Loucy (cell line): ENCODE results near the gene INPPL1.

Experiments
- H2AFZ ChIP-seq: fragments of 200-600 bp; sonication (generic); 2 replicates; pipeline ENCODE4 v1.6.0; 2016; ENCODE audit warnings: antibody characterized with exemption, mild to moderate bottlenecking, low read length, moderate library complexity
- H3F3A ChIP-seq: fragments of 200-600 bp; 2 replicates; pipeline ENCODE4 v1.6.0; 2016; ENCODE audit warnings: antibody characterized with exemption, low read depth, mild to moderate bottlenecking
- H3K27me3 ChIP-seq: fragments of 200-600 bp; sonication (generic); 2 replicates; pipeline ENCODE4 v1.6.1; 2014; ENCODE audit warnings: low read length, mild to moderate bottlenecking; ENCODE audit not compliant: insufficient read depth, poor library complexity, severe bottlenecking
- H3K36me3 ChIP-seq: fragments of 200-600 bp; sonication (generic); 2 replicates; pipeline ENCODE4 v1.6.1; 2016; ENCODE audit warnings: low read length; ENCODE audit not compliant: insufficient read depth
- H3K4me1 ChIP-seq: fragments of 200-600 bp; sonication (generic); 2 replicates; pipeline ENCODE4 v1.5.1; 2014; ENCODE audit warnings: low read length, mild to moderate bottlenecking; ENCODE audit not compliant: insufficient read depth, poor library complexity, severe bottlenecking
- H3K4me2 ChIP-seq: fragments of 200-600 bp; sonication (generic); 2 replicates; pipeline ENCODE4 v1.6.0; 2014; ENCODE audit warnings: antibody characterized with exemption, low read length, low read depth, mild to moderate bottlenecking; ENCODE audit not compliant: poor library complexity, severe bottlenecking
- H3K4me3 ChIP-seq: fragments of 200-600 bp; sonication (generic); 2 replicates; pipeline ENCODE4 v1.5.1; 2014; ENCODE audit warnings: low read length, mild to moderate bottlenecking, mixed read lengths; ENCODE audit not compliant: poor library complexity, severe bottlenecking
- H3K79me2 ChIP-seq: fragments of 200-600 bp; sonication (generic); 2 replicates; pipeline ENCODE4 v1.6.1; 2014; ENCODE audit warnings: low read length; ENCODE audit not compliant: insufficient read depth
- H3K9ac ChIP-seq: fragments of 200-600 bp; sonication (generic); 2 replicates; pipeline ENCODE4 v1.6.0; 2014; ENCODE audit warnings: mild to moderate bottlenecking, low read depth, low read length, moderate library complexity; ENCODE audit not compliant: poor library complexity, severe bottlenecking
- H3K9me2 ChIP-seq: fragments of 200-600 bp; sonication (generic); replicated peaks from 2 replicates; pipeline ENCODE4 v1.6.1; 2016; ENCODE audit warnings: low read depth, low read length, mixed read lengths
- H3K9me3 ChIP-seq: fragments of 200-600 bp; sonication (generic); 2 replicates; pipeline ENCODE4 v1.6.1; 2014; ENCODE audit warnings: mild to moderate bottlenecking, antibody characterized with exemption, low read length, low read depth; ENCODE audit not compliant: insufficient read depth
- H4K20me1 ChIP-seq: fragments of 200-600 bp; sonication (generic); 2 replicates; pipeline ENCODE4 v1.6.0; 2014; ENCODE audit warnings: antibody characterized with exemption, low read length, mild to moderate bottlenecking; ENCODE audit not compliant: insufficient read depth, poor library complexity, severe bottlenecking
- EZH2phosphoT487 ChIP-seq: fragments of 200-600 bp; IDR thresholded peaks from 2 replicates; pipeline ENCODE4 v1.6.1; 2018; ENCODE audit warnings: antibody characterized with exemption, mild to moderate bottlenecking, moderate library complexity, borderline replicate concordance
- TF ChIP-seq, protein P1 (sequence below): fragments of 200-600 bp; sonication (generic); conservative IDR thresholded peaks from 2 replicates; pipeline ENCODE4 v1.5.1; 2014; ENCODE audit warnings: mild to moderate bottlenecking, antibody characterized with exemption, low read length

The INPPL1 gene

GRCh38 chr11:72251614-72252013, 27.0 kb downstream of the INPPL1 start:
- H2AFZ ChIP-seq, result no peak overlapping the region
- no peak overlapping the region for H3K4me2 ChIP-seq
- H3K9me3 ChIP-seq, result no peaks in the 10 kb centered on the region
- no peaks in the 10 kb centered on the region for H3F3A ChIP-seq
- H3K27me3 ChIP-seq, result no peaks in the 10 kb centered on the region
- H4K20me1 ChIP-seq, result no peaks in the 10 kb centered on the region
- no peak overlapping the region for H3K4me3 ChIP-seq
- no peaks in the 10 kb centered on the region for H3K36me3 ChIP-seq
- TF ChIP-seq EZH2phosphoT487, result no peak
- TF ChIP-seq, protein P1, sequence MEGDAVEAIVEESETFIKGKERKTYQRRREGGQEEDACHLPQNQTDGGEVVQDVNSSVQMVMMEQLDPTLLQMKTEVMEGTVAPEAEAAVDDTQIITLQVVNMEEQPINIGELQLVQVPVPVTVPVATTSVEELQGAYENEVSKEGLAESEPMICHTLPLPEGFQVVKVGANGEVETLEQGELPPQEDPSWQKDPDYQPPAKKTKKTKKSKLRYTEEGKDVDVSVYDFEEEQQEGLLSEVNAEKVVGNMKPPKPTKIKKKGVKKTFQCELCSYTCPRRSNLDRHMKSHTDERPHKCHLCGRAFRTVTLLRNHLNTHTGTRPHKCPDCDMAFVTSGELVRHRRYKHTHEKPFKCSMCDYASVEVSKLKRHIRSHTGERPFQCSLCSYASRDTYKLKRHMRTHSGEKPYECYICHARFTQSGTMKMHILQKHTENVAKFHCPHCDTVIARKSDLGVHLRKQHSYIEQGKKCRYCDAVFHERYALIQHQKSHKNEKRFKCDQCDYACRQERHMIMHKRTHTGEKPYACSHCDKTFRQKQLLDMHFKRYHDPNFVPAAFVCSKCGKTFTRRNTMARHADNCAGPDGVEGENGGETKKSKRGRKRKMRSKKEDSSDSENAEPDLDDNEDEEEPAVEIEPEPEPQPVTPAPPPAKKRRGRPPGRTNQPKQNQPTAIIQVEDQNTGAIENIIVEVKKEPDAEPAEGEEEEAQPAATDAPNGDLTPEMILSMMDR, result no peak
- peaks cover 4% of the 10 kb centered on the region for H3K4me1 ChIP-seq
- H3K79me2 ChIP-seq, result no peaks in the 10 kb centered on the region
- no peak overlapping the region for H3K9ac ChIP-seq
- no peaks in the 10 kb centered on the region for H3K9me2 ChIP-seq

- Histone ChIP-seq H3K4me1 (peaks cover 4% of the 10 kb centered on the region), H3K9me2 (no peaks in the 10 kb centered on the region), H3K4me3 (no peak overlapping the region), H2AFZ (no peak overlapping the region), H3K9ac (no peak overlapping the region), H3F3A (no peaks in the 10 kb centered on the region), H3K4me2 (no peak overlapping the region), H3K79me2 (no peaks in the 10 kb centered on the region), H3K9me3 (no peaks in the 10 kb centered on the region), H4K20me1 (no peaks in the 10 kb centered on the region), H3K36me3 (no peaks in the 10 kb centered on the region), H3K27me3 (no peaks in the 10 kb centered on the region)
- TF ChIP-seq EZH2phosphoT487, result no peak
- TF ChIP-seq, protein P1, result no peak
Observed at GRCh38 chr11:72253392-72253791, 28.8 kb downstream of the INPPL1 start.

- Histone ChIP-seq H2AFZ (no peak overlapping the region), H4K20me1 (no peaks in the 10 kb centered on the region), H3K4me1 (peaks cover 4% of the 10 kb centered on the region), H3K9me2 (no peaks in the 10 kb centered on the region), H3K79me2 (no peaks in the 10 kb centered on the region), H3K36me3 (no peaks in the 10 kb centered on the region), H3F3A (no peaks in the 10 kb centered on the region), H3K9ac (no peak overlapping the region), H3K27me3 (no peaks in the 10 kb centered on the region), H3K4me2 (no peak overlapping the region), H3K9me3 (no peaks in the 10 kb centered on the region), H3K4me3 (no peak overlapping the region)
- TF ChIP-seq, protein P1, result no peak
- no peak for TF ChIP-seq EZH2phosphoT487
Observed at GRCh38 chr11:72254299-72254993, 29.9 kb downstream of the INPPL1 start.
